Upper lobe of right lung (tissue), 1 donor: ENCODE data around the gene PIGR. TPM values are rescaled to one million over a fixed set of nuclear protein-coding genes. Genes with fewer than 3 reads are reported as not detected.

Source experiments
- ATAC-seq: fragments of 200-7000 bp; cut with Tn5 transposase; one replicate; pipeline ENCODE4 v1.9.1; 2020; ENCODE audit warnings: mild to moderate bottlenecking, moderate library complexity
- DNase-seq: peaks from one replicate; pipeline ENCODE4 v3.0.0-alpha.2; 2020
- H3K27ac ChIP-seq: fragments of 200-600 bp; one replicate; pipeline ENCODE4 v1.8.0; 2022
- H3K27me3 ChIP-seq: fragments of 200-600 bp; one replicate; pipeline ENCODE4 v1.8.0; 2022; ENCODE audit warnings: mild to moderate bottlenecking
- H3K36me3 ChIP-seq: fragments of 200-600 bp; one replicate; pipeline ENCODE4 v1.8.0; 2022
- H3K4me1 ChIP-seq: fragments of 200-600 bp; one replicate; pipeline ENCODE4 v1.8.0; 2022
- H3K4me3 ChIP-seq: fragments of 200-600 bp; one replicate; pipeline ENCODE4 v1.8.0; 2022; ENCODE audit warnings: mild to moderate bottlenecking
- H3K9me3 ChIP-seq: fragments of 200-600 bp; one replicate; pipeline ENCODE4 v1.8.0; 2022
- CTCF ChIP-seq: fragments of 200-600 bp; IDR thresholded peaks from one replicate; pipeline ENCODE4 v1.8.0; 2022; ENCODE audit warnings: antibody characterized with exemption
- intact Hi-C: fragments of 100-400 bp; cut with DNase I; formaldehyde crosslinking; loops from one replicate; pipeline ENCODE4 v1.11.0; 2022
- long read RNA-seq: library from polyadenylated mRNA; unstranded; transcript quantifications from one replicate; pipeline ENCODE4 v2.0.0, GENCODE V29; 2021
- total RNA-seq: library from RNA; stranded (reverse); fragmentation: NEBNext Ultra II Directional; extraction: Animal tissue kit (Norgen Biotek cat#: 25700); gene quantifications from one replicate; pipeline ENCODE4 v1.2.1, GENCODE V29; 2021
- donor health status: DM: no; HTN: yes; CAD: no; lungs with severe emphysema.

Gene PIGR
- 700 TPM for total RNA-seq
- long read RNA-seq, full-length matches to known transcripts = 1,136 of 1,742 reads
- long read RNA-seq, partial matches to known transcripts = 530 of 1,742 reads
- long read RNA-seq, other reads (novel, unspliced or antisense) = 76 of 1,742 reads

GRCh38 chr1:206946261-206946660 is at the start of gene PIGR:
Gene PIGR, minus strand, starts transcription at chr1:206946466. Its CDS starts 5,935 bp downstream, at chr1:206940531.
- Histone ChIP-seq H3K4me3 (peak within 1 kb of the TSS; percentile 46), H3K27me3 (no peaks in the 10 kb centered on the region), H3K36me3 (no peaks in the 10 kb centered on the region), H3K9me3 (no peaks in the 10 kb centered on the region), H3K4me1 (no peaks in the 10 kb centered on the region), H3K27ac (peak within 1 kb of the TSS; percentile 51)
- peak; percentile 81 for DNase-seq
- intact Hi-C loops = no loop called here
- TF ChIP-seq CTCF = no peak
- ATAC-seq = peak; percentile 83

GRCh38 chr1:206992790-206993189 is 46.5 kb upstream of the PIGR start:
- DNase-seq (no peak), ATAC-seq (peak; percentile 37)
- H3K4me3 ChIP-seq = no peak overlapping the region
- no peak overlapping the region for H3K27ac ChIP-seq
- no peaks in the 10 kb centered on the region for H3K36me3 ChIP-seq
- intact Hi-C loops = no loop called here
- no peaks in the 10 kb centered on the region for H3K27me3 ChIP-seq
- H3K9me3 ChIP-seq = no peaks in the 10 kb centered on the region
- no peaks in the 10 kb centered on the region for H3K4me1 ChIP-seq
- TF ChIP-seq CTCF = no peak

- H3K4me3 ChIP-seq = no peak overlapping the region
- H3K27me3 ChIP-seq = no peaks in the 10 kb centered on the region
- DNase-seq = no peak
- H3K4me1 ChIP-seq = no peaks in the 10 kb centered on the region
- no peaks in the 10 kb centered on the region for H3K36me3 ChIP-seq
- TF ChIP-seq CTCF = no peak
- intact Hi-C loops = no loop called here
- ATAC-seq = no peak
- H3K9me3 ChIP-seq = no peaks in the 10 kb centered on the region
- H3K27ac ChIP-seq = no peak overlapping the region
These were observed 41.6 kb upstream of the PIGR start for GRCh38 chr1:206987873-206988272.

- TF ChIP-seq CTCF = no peak
- intact Hi-C loops = no loop called here
- Histone ChIP-seq H3K4me3 (no peak overlapping the region), H3K27me3 (no peaks in the 10 kb centered on the region), H3K27ac (no peak overlapping the region), H3K4me1 (no peaks in the 10 kb centered on the region), H3K36me3 (no peaks in the 10 kb centered on the region), H3K9me3 (no peaks in the 10 kb centered on the region)
- ATAC-seq = no peak
- DNase-seq = no peak
These were observed 40.6 kb upstream of the PIGR start for GRCh38 chr1:206986885-206987284.

- Histone ChIP-seq H3K4me1 (no peaks in the 10 kb centered on the region), H3K9me3 (no peaks in the 10 kb centered on the region), H3K27ac (no peak overlapping the region), H3K4me3 (no peak overlapping the region), H3K36me3 (no peaks in the 10 kb centered on the region), H3K27me3 (no peaks in the 10 kb centered on the region)
- ATAC-seq = no peak
- DNase-seq = no peak
- intact Hi-C loops = no loop called here
- no peak for TF ChIP-seq CTCF
These were observed 40.1 kb upstream of the PIGR start for GRCh38 chr1:206986402-206986801.

- Histone ChIP-seq H3K36me3 (no peaks in the 10 kb centered on the region), H3K4me3 (no peak overlapping the region), H3K27me3 (no peaks in the 10 kb centered on the region), H3K27ac (no peak overlapping the region), H3K4me1 (no peaks in the 10 kb centered on the region), H3K9me3 (no peaks in the 10 kb centered on the region)
- TF ChIP-seq CTCF = no peak
- DNase-seq = no peak
- intact Hi-C loops = no loop called here
- ATAC-seq = no peak
These were observed 39.0 kb upstream of the PIGR start for GRCh38 chr1:206985162-206985749.
